Activated CD4-positive, alpha-beta memory T cell treated with anti-CD3 and anti-CD28 coated beads for 36 hours (primary cell): ENCODE measurements around the gene DENND2C. TPM values are rescaled to one million over a fixed set of nuclear protein-coding genes. Genes with fewer than 3 reads are reported as not detected.

Experiments
- total RNA-seq, 2 experiments: library from RNA; stranded (reverse); gene quantifications; one replicate each; pipeline ENCODE4 v1.2.3, GENCODE V29; 2021

The DENND2C gene
- total RNA-seq, 2 experiments from 2014 or later = 0.90 to 0.93 TPM

Other genes starting within 250 kb of the DENND2C start
- gene TRIM33, start 158.8 kb downstream of the DENND2C start, total RNA-seq = 10 to 100 TPM; 26.9 to 27.9 TPM
- gene BCAS2, start 88.4 kb downstream of the DENND2C start, total RNA-seq = 10 to 100 TPM; 48.5 to 49.0 TPM
- not detected for gene AMPD1, start 25.5 kb upstream of the DENND2C start, total RNA-seq
- gene NRAS, start 46.7 kb upstream of the DENND2C start, total RNA-seq = 10 to 100 TPM; 51.7 to 52.1 TPM
- gene CSDE1, start 87.9 kb upstream of the DENND2C start, total RNA-seq = 100 to 1,000 TPM; 452 to 464 TPM
- 10 to 100 TPM; 60.4 to 66.7 TPM for gene SIKE1, start 110.6 kb upstream of the DENND2C start, total RNA-seq
- not detected for gene SYCP1, start 184.8 kb upstream of the DENND2C start, total RNA-seq